GM12864 (cell line): ENCODE data around the gene NLN.
"Not testable (repeated sequence)": the region's sequence is repeated elsewhere in the genome, so short reads cannot be mapped to it uniquely, and the experiment has no call there.

Source experiments
- DNase-seq: peaks from one replicate; pipeline ENCODE4 v3.0.0-alpha.2; 2011; ENCODE audit warnings: low read depth
- H3K4me3 ChIP-seq: 2 replicates; pipeline ENCODE4 v1.5.1; 2011; ENCODE audit warnings: mild to moderate bottlenecking, low read depth, low read length, control low read depth
- CTCF ChIP-seq: IDR thresholded peaks from 2 replicates; pipeline ENCODE4 v1.5.1; 2011; ENCODE audit warnings: low read depth, mild to moderate bottlenecking, moderate library complexity, low read length, control low read depth, inconsistent platforms; ENCODE audit errors: missing control alignments

NLN gene

DNA sequence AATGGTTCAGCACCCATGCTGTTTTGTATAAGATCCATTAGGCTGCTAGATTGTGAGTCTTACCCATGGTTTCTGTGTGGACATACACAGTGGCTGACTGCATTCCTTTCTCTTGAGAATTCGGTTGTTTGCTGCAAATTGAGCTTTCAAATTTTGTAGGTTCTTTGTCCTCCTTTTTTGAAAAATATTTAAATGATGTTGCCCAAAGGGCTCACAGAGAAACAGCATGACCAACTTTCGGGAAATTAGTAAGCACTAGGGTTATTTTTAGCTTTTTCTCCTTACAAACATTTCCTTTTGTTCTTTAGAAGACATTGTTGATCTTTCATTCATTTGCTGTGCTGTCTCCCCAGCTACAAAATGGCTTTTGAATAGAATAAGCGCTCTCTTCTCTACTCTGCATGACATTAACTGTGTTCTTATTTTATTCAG, 79.4 kb downstream of the NLN start:
- TF ChIP-seq CTCF, result no peak
- DNase-seq, result no peak
- H3K4me3 ChIP-seq, result no peak overlapping the region

GRCh38 chr5:65802080-65802479, 80.1 kb downstream of the NLN start:
- DNase-seq, result no peak
- H3K4me3 ChIP-seq, result no peak overlapping the region
- TF ChIP-seq CTCF, result no peak

- DNase-seq, result no peak
- no peak overlapping the region for H3K4me3 ChIP-seq
- TF ChIP-seq CTCF, result no peak
Measured at GRCh38 chr5:65802820-65803219, 80.8 kb downstream of the NLN start.

GRCh38 chr5:65803699-65804391, 81.8 kb downstream of the NLN start:
- no peak overlapping the region for H3K4me3 ChIP-seq
- no peak for DNase-seq
- no peak for TF ChIP-seq CTCF

DNA sequence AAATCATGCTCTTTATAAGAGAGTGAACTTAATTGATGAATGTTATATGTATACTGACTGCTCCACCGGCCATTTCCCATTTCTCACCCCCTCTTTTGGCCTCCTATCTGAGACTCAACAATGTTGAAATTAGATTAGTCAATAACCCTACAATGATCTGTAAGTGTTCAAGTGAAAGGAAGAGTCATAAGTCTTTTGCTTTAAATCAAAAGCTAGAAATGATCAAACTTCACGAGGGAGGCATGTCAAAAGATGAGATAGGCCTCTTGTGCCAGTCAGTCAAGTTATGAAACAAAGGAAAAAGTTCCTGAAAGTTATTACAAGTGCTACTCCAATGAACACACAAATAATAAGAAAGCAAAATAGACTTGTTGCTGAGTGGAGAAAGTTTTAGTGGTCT, 83.1 kb downstream of the NLN start:
- no peak for TF ChIP-seq CTCF

GRCh38 chr5:65807494-65807893, 85.5 kb downstream of the NLN start:
- not testable (repeated sequence) for H3K4me3 ChIP-seq, DNase-seq

More for the DNA sequence above, 83.1 kb downstream of the NLN start:
- no peak overlapping the region for H3K4me3 ChIP-seq
- DNase-seq, result no peak

DNA sequence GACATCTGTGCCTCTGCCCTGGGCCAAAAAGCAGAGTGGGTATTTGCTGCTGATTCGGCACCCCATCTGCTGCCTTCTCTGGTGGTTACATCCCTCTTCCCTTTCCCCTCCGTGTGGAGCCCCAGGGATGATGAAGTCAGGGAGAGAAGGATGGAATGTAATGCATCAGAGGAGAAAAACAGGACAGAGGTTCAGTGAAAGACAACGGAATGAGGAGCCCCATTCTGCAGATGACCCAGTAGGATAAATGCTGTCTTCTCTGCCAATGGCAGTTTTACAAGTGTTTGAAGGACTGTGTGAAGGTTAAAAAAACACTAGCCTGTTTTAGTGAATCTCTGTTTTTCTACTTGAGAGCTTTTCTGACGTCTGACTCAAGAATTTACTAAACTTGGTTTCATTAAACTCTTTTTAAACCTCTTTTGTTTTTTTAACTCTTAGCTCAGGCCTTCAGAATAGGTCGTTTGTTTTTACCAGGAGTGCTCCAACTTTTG, 86.3 kb downstream of the NLN start:
- no peak for TF ChIP-seq CTCF
- no peak overlapping the region for H3K4me3 ChIP-seq
- DNase-seq, result no peak
